Myometrial cell (primary cell): ENCODE measurements around the gene SPATA19. TPM values are rescaled to one million over a fixed set of nuclear protein-coding genes. Genes with fewer than 3 reads are reported as not detected.

ENCODE experiments used
- total RNA-seq: library from RNA; depleted of rRNA; stranded (reverse); fragments of >200 nt; gene quantifications from 2 replicates; pipeline ENCODE4 v1.2.3, GENCODE V29; 2015

The SPATA19 gene, protein sequence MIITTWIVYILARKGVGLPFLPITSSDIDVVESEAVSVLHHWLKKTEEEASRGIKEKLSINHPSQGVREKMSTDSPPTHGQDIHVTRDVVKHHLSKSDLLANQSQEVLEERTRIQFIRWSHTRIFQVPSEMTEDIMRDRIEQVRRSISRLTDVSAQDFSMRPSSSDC
- not detected in 2 replicates for total RNA-seq

GRCh38 chr11:133845413-133845812 lies at the start of gene SPATA19:
TSS of gene SPATA19 (minus strand) at chr11:133845513. CDS start at chr11:133845446, 67 bp downstream.

Other genes with a start within 250 kb of the SPATA19 start
- not detected in 2 replicates for gene IGSF9B, start 111.5 kb upstream of the SPATA19 start, total RNA-seq
- gene JAM3, start 223.6 kb upstream of the SPATA19 start, total RNA-seq = 48.0 and 49.9 TPM in 2 replicates